GM19193 (cell line): ENCODE measurements around the gene SMIM29.

ENCODE experiments used
- POLR2A ChIP-seq: IDR thresholded peaks from 4 replicates; pipeline ENCODE4 v1.6.1; 2011; ENCODE audit not compliant: insufficient read depth, insufficient read length; ENCODE audit errors: extremely low read depth

The SMIM29 gene

GRCh38 chr6:34275128-34275804, 26.5 kb upstream of the SMIM29 start:
- no peak for TF ChIP-seq POLR2A

- TF ChIP-seq POLR2A = no peak
Observed at GRCh38 chr6:34274129-34274528, 25.3 kb upstream of the SMIM29 start.

GRCh38 chr6:34273242-34273805, 24.5 kb upstream of the SMIM29 start:
- TF ChIP-seq POLR2A = no peak

- no peak for TF ChIP-seq POLR2A
Observed at GRCh38 chr6:34272013-34272926, 23.5 kb upstream of the SMIM29 start.

- no peak for TF ChIP-seq POLR2A
Observed at GRCh38 chr6:34267746-34268145, 18.9 kb upstream of the SMIM29 start.

- no peak for TF ChIP-seq POLR2A
Observed at GRCh38 chr6:34260576-34261267, 11.9 kb upstream of the SMIM29 start.

- no peak for TF ChIP-seq POLR2A
Observed at GRCh38 chr6:34259529-34260069, 10.8 kb upstream of the SMIM29 start.

GRCh38 chr6:34249469-34250261, 859 bp upstream of the SMIM29 start:
- TF ChIP-seq POLR2A = no peak

- no peak for TF ChIP-seq POLR2A
Observed at GRCh38 chr6:34248198-34248726, 544 bp downstream of the SMIM29 start.

GRCh38 chr6:34247481-34248197, 1.2 kb downstream of the SMIM29 start:
- no peak for TF ChIP-seq POLR2A

- peak; percentile 72 for TF ChIP-seq POLR2A
Observed at GRCh38 chr6:34246563-34247391, 2.0 kb downstream of the SMIM29 start.

GRCh38 chr6:34246249-34246562, 2.6 kb downstream of the SMIM29 start:
- TF ChIP-seq POLR2A = no peak
